Body of pancreas (tissue), 4 donors: ENCODE results near the gene MAB21L4. TPM values are rescaled to one million over a fixed set of nuclear protein-coding genes. Genes with fewer than 3 reads are reported as not detected.

Experiments used
- ATAC-seq: fragments of 150-250 bp; one replicate; pipeline ENCODE4 v1.9.1; 2016
- DNase-seq, 4 donors: peaks; one replicate each; pipeline ENCODE4 v3.0.0-alpha.2; 2019
- H3K27ac ChIP-seq, 4 donors: fragments of 200-600 bp; sonication (generic); 1 replicate in 3 of 4; 2 replicates in 1 of 4; pipeline versions ENCODE4 v1.5.1 to v1.6.1; 2016 to 2019; ENCODE audit warnings: mild to moderate bottlenecking in 1 of 4, mixed read lengths in 1 of 4, moderate library complexity in 1 of 4
- H3K27me3 ChIP-seq, 2 donors: fragments of 200-600 bp; sonication (generic); one replicate each; pipeline ENCODE4 v1.6.0; 2016; ENCODE audit warnings: mild to moderate bottlenecking in 1 of 2
- H3K36me3 ChIP-seq, 2 donors: fragments of 200-600 bp; sonication (generic); replicated peaks in 1 of 2; 2 replicates each; pipeline ENCODE4 v1.5.1; 2016; ENCODE audit warnings: low read depth in 2 of 2; ENCODE audit not compliant: insufficient read depth in 1 of 2
- H3K4me1 ChIP-seq: fragments of 200-600 bp; sonication (generic); one replicate; pipeline ENCODE4 v1.6.0; 2016
- H3K4me3 ChIP-seq, 2 donors: fragments of 200-600 bp; sonication (generic); 1 replicate in 1 of 2; 2 replicates in 1 of 2; pipeline ENCODE4 v1.5.1; 2016 to 2019
- H3K9me3 ChIP-seq, 3 donors: fragments of 200-600 bp; sonication (generic); 1 replicate in 2 of 3; 2 replicates in 1 of 3; pipeline ENCODE4 v1.5.1; 2016
- POLR2A ChIP-seq, 3 donors: fragments of 450-650 bp; IDR thresholded peaks; one replicate each; pipeline ENCODE4 v1.6.1; 2016; ENCODE audit warnings: antibody characterized with exemption in 3 of 3, mild to moderate bottlenecking in 2 of 3
- WGBS, 2 donors: methylation state at CpG; one replicate each; pipeline ENCODE4 v1.1.5; 2017; 5-methylcytosine and 5-hydroxymethylcytosine counted together
- intact Hi-C: fragments of 100-400 bp; cut with DNase I; formaldehyde crosslinking; loops from one replicate; pipeline ENCODE4 v1.15.1; 2023
- total RNA-seq, 2 donors: library from RNA; depleted of rRNA; stranded (reverse); fragments of >200 nt; gene quantifications; one replicate each; pipeline ENCODE4 v1.1.0, GENCODE V29; 2016
- TF ChIP-seq, protein P1 (sequence below), 7 experiments: fragments of 450-650 bp in 4 of 7; fragments of 200-600 bp in 3 of 7; sonication (generic) in 3 of 7; IDR thresholded peaks; one replicate each; pipeline ENCODE4 v1.5.1; 2016 to 2019; ENCODE audit warnings: antibody characterized with exemption in 7 of 7

The MAB21L4 gene
- total RNA-seq, 2 donors from 2014 or later: 0.26 TPM; not detected in 1

DNA sequence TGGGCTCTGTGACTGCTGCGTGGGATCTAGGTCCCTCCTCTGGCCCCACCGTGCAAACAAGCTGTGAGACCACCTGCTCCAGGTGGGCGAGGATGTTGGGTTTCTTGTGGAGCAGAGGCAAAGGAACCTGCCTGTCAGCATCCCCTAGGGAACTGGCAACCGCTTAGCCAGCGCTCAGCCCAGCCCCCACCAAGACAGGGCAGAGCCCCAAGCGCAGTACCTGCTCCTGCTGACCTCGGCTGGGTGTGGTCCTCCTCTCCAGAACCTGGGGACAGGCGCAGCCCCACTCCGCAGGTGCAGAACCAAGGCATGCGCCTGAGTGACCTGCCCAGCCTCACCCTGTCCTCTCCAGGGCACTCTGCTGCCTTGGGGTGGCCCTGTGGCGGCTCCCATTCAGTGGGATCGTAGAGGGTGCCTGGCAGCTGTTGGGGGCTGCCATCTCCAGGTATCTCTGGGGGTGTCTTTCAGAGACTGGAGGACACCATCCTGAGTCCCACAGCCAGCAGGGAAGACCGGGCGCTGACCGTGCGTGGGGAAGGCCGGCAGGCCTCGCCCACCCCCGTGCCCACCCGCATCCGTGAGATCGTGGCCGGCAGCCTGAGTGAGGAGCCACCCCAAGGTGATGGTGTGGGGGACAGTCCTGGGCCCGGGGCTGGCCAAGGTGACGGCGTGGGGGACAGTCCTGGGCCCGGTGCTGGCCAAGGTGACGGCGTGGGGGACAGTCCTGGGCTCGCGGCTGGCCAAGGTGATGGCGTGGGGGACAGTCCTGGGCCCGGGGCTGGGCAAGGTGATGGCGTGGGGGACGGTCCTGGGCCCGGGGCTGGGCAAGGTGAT, 22.5 kb upstream of the MAB21L4 start:
- H3K36me3 ChIP-seq: no peaks in the 10 kb centered on the region
- H3K9me3 ChIP-seq: no peaks in the 10 kb centered on the region
- TF ChIP-seq POLR2A (IDR thresholded peaks at IDR 0.05): no peak
- TF ChIP-seq, protein P1, sequence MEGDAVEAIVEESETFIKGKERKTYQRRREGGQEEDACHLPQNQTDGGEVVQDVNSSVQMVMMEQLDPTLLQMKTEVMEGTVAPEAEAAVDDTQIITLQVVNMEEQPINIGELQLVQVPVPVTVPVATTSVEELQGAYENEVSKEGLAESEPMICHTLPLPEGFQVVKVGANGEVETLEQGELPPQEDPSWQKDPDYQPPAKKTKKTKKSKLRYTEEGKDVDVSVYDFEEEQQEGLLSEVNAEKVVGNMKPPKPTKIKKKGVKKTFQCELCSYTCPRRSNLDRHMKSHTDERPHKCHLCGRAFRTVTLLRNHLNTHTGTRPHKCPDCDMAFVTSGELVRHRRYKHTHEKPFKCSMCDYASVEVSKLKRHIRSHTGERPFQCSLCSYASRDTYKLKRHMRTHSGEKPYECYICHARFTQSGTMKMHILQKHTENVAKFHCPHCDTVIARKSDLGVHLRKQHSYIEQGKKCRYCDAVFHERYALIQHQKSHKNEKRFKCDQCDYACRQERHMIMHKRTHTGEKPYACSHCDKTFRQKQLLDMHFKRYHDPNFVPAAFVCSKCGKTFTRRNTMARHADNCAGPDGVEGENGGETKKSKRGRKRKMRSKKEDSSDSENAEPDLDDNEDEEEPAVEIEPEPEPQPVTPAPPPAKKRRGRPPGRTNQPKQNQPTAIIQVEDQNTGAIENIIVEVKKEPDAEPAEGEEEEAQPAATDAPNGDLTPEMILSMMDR (IDR thresholded peaks at IDR 0.05): no peak
- no peak overlapping the region for H3K4me3 ChIP-seq
- 86 to 87% methylated on average over 7 to 35 of the region's 36 CpGs for WGBS, 2 donors
- DNase-seq (peak; percentile 1 to 7 (median 4)), ATAC-seq (no peak)
- no peak overlapping the region for H3K27ac ChIP-seq
- H3K27me3 ChIP-seq: no peaks in the 10 kb centered on the region
- intact Hi-C loops: no loop called here
- H3K4me1 ChIP-seq: peaks cover 12% of the 10 kb centered on the region

DNA sequence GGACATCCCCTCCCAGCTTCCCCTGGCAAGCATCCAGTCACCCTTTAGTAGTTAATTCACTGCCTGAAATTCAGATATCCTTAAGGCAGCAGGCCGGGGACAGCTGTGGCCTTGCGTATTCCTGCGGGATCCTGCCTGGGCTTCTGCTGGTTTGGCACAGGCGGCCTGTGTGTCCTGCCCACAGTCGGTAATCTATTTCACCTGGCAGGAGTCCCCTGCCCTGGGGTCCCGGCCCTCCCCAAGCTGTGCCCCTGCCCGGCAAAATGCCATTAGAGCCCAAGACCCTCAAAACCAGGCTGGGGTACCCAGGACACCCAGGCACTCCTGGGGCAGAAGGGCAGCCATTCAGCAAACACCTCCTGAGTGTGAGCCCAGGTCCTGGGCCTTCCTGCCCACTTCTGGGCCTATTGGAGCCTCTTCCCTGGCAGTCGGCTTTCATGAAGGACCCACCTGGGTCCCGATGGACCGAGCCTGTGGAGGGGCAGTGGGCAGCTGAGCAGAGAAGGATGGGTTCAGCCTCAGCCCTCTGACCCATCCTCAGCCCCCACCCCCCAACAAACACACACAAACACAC, 21.8 kb upstream of the MAB21L4 start:
- no peak for ATAC-seq
- TF ChIP-seq, protein P1 (IDR thresholded peaks at IDR 0.05): no peak
- TF ChIP-seq POLR2A (IDR thresholded peaks at IDR 0.05): no peak
- Histone ChIP-seq H3K4me3 (no peak overlapping the region), H3K27me3 (no peaks in the 10 kb centered on the region), H3K36me3 (no peaks in the 10 kb centered on the region), H3K27ac (no peak overlapping the region), H3K9me3 (no peaks in the 10 kb centered on the region), H3K4me1 (peaks cover 12% of the 10 kb centered on the region)
- intact Hi-C loops: no loop called here
- WGBS, 2 donors: 76 to 78% methylated on average over 5 to 10 of the region's 10 CpGs
- DNase-seq: peak; percentile 2 to 11 (median 10)

DNA sequence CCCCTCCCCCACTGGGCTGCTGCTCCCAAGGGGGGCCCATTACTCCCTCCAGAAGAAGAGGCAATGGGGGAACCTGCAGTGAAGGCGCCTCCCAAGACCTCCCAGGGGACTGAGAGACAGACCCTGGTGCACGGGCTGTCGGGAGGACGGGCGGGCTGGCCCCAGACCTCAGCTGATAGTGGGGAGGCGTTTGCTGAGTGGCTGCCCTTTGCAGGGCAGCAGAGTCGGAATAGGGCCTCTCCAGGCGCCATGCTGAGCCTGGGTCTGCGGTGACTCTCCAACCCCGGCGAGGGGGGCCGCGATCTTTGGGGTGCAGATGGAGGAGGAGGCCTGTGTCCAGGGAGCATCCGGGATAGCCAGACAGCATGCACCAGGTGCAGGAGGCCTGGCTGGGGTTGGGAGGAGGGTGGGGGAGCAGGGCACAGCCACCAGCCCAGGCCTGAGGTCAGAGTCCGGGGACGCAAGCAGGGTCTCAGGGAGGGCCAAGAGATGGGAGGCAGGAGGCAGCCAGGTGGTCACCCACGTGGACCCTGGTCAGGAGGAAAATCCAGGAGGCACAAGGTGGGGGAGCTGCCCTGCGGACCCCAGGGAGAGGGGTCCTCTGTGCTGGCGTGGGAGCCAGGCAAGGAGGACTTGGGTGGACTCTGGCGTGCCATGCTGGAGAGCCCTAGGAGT, 21.2 kb upstream of the MAB21L4 start:
- Histone ChIP-seq H3K27ac (no peak overlapping the region), H3K9me3 (no peaks in the 10 kb centered on the region), H3K27me3 (no peaks in the 10 kb centered on the region), H3K4me1 (peaks cover 12% of the 10 kb centered on the region), H3K4me3 (no peak overlapping the region), H3K36me3 (no peaks in the 10 kb centered on the region)
- DNase-seq (peak in 3 of 4 donors; percentile 1 to 5 (median 1)), ATAC-seq (no peak)
- no peak for TF ChIP-seq POLR2A (IDR thresholded peaks at IDR 0.05)
- TF ChIP-seq, protein P1 (IDR thresholded peaks at IDR 0.05): no peak
- 75 to 86% methylated on average over 12 to 15 of the region's 20 CpGs for WGBS, 2 donors
- intact Hi-C loops: no loop called here

DNA sequence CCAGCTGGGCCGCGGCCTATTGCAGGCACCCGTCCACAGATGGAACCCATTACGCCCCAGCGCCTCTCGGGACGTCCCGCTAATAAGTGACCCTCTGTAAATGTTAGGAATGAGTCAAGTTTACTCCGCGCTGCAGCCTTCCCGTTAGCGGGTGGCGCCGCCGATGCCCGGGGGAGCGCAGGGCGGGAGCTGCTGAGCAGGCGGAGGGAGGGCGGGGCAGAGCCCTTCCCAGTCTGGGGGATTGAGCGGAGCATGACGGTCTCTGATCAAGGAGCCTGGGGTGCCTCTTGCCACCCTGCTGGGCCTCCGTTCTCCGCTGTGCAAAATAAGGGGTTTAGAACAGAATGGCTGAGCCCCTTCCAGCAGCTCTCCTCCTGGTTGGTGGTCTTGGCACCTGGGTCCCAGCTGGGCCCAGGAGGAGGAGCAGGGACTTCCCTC, 20.6 kb upstream of the MAB21L4 start:
- 29 to 60% methylated on average over 2 to 22 of the region's 24 CpGs for WGBS, 2 donors
- Histone ChIP-seq H3K27me3 (no peaks in the 10 kb centered on the region), H3K36me3 (no peaks in the 10 kb centered on the region), H3K9me3 (no peaks in the 10 kb centered on the region), H3K27ac (no peak overlapping the region), H3K4me3 (no peak overlapping the region), H3K4me1 (peaks cover 12% of the 10 kb centered on the region)
- DNase-seq (peak in 3 of 4 donors; percentile 31 to 49 (median 39)), ATAC-seq (peak; percentile 31)
- TF ChIP-seq, protein P1 (IDR thresholded peaks at IDR 0.05): no peak
- no peak for TF ChIP-seq POLR2A (IDR thresholded peaks at IDR 0.05)
- intact Hi-C loops: no loop called here
